H4 (cell line): ENCODE measurements around the gene CRHBP. TPM values are rescaled to one million over a fixed set of nuclear protein-coding genes. Genes with fewer than 3 reads are reported as not detected.
"Not testable (repeated sequence)": the region's sequence is repeated elsewhere in the genome, so short reads cannot be mapped to it uniquely, and the experiment has no call there.

Experiments used
- DNase-seq: peaks from one replicate; pipeline ENCODE4 v3.0.0-alpha.2; 2015; ENCODE audit warnings: low spot score
- total RNA-seq: library from RNA; depleted of rRNA; stranded (reverse); fragments of >200 nt; shearing (Covaris generic); gene quantifications from 2 replicates; pipeline ENCODE4 v1.2.3, GENCODE V29; 2014

CRHBP gene
- total RNA-seq, 1 experiment from 2014 or later, result not detected

GRCh38 chr5:76958991-76959767 lies 6.3 kb downstream of the CRHBP start:
- DNase-seq, result peak; percentile 69

GRCh38 chr5:76960004-76960625 lies 7.3 kb downstream of the CRHBP start:
- peak; percentile 94 for DNase-seq

- DNase-seq, result no peak
Measured at GRCh38 chr5:76964060-76964459, 11.2 kb downstream of the CRHBP start.

- DNase-seq, result no peak
Measured at GRCh38 chr5:76971511-76971910, 18.7 kb downstream of the CRHBP start.

- DNase-seq, result no peak
Measured at GRCh38 chr5:76972689-76973088, 19.8 kb downstream of the CRHBP start.

GRCh38 chr5:76974785-76975184 lies 21.9 kb downstream of the CRHBP start:
- DNase-seq, result no peak

GRCh38 chr5:76978869-76979268 lies 26.0 kb downstream of the CRHBP start:
- no peak for DNase-seq

GRCh38 chr5:76980518-76981144 lies 27.8 kb downstream of the CRHBP start:
- no peak for DNase-seq

GRCh38 chr5:76982450-76982849 lies 29.6 kb downstream of the CRHBP start:
- DNase-seq, result no peak

GRCh38 chr5:76983468-76983867 lies 30.6 kb downstream of the CRHBP start:
- no peak for DNase-seq

- no peak for DNase-seq
Measured at GRCh38 chr5:76986825-76987526, 34.1 kb downstream of the CRHBP start.

GRCh38 chr5:76990899-76991459 lies 38.1 kb downstream of the CRHBP start:
- no peak for DNase-seq

- not testable (repeated sequence) for DNase-seq
Measured at GRCh38 chr5:76993436-76993835, 40.6 kb downstream of the CRHBP start.

- DNase-seq, result no peak
Measured at GRCh38 chr5:76994337-76994736, 41.5 kb downstream of the CRHBP start.

GRCh38 chr5:76998251-76998650 lies 45.4 kb downstream of the CRHBP start:
- DNase-seq, result not testable (repeated sequence)

- peak; percentile 11 for DNase-seq
Measured at GRCh38 chr5:76999451-76999850, 46.6 kb downstream of the CRHBP start.

GRCh38 chr5:77003246-77003645 lies 50.4 kb downstream of the CRHBP start:
- DNase-seq, result no peak

- DNase-seq, result no peak
Measured at GRCh38 chr5:77006124-77006523, 53.3 kb downstream of the CRHBP start.

GRCh38 chr5:77008413-77008812 lies 55.6 kb downstream of the CRHBP start:
- DNase-seq, result no peak

- DNase-seq, result no peak
Measured at GRCh38 chr5:77010243-77010642, 57.4 kb downstream of the CRHBP start.

GRCh38 chr5:77011498-77011897 lies 58.7 kb downstream of the CRHBP start:
- DNase-seq, result no peak

GRCh38 chr5:77012601-77013000 lies 59.8 kb downstream of the CRHBP start:
- DNase-seq, result no peak
